ENCODE measurements around the gene HCFC2. TPM values are rescaled to one million over a fixed set of nuclear protein-coding genes. Genes with fewer than 3 reads are reported as not detected.

The HCFC2 gene
- polyA plus RNA-seq, 1 of the 3 experiments (the other 2 are of a cell fraction): 5.2 TPM

GRCh38 chr12:104138797-104139152, 74.4 kb downstream of the HCFC2 start:
- H4K20me1 ChIP-seq (ENCODE audit: insufficient read depth): no peaks in the 10 kb centered on the region
- ChIA-PET CTCF (interaction anchor here (1.5 kb wide), 1 partner anchor 149 kb away, joined by 3 read pairs; no protein-coding TSS in a partner anchor), POLR2A (interaction anchor here (0.6 to 2.1 kb wide), 8 partner anchors 9 to 847 kb away, joined by 3 to 22 read pairs (median 4); partner anchors contain the start of genes HSP90B1, NT5DC3 and TDG)
- H3K4me3 ChIP-seq (ENCODE audit: low read depth in 2 of 2, low read length in 1 of 2): peak overlapping the region; percentile 44 to 45; a peak in 3 of 4 replicates
- H3K9me3 ChIP-seq: no peaks in the 10 kb centered on the region
- no peaks in the 10 kb centered on the region for H3K27me3 ChIP-seq (ENCODE audit: insufficient read depth)
- no peaks in the 10 kb centered on the region for H3K9me2 ChIP-seq
- peaks cover 19 to 33% of the 10 kb centered on the region in 2 experiments for H3K4me1 ChIP-seq (ENCODE audit: control insufficient read depth in 1 of 2, insufficient read depth in 2 of 2, low read depth in 1 of 2, low read length in 1 of 2)
- 97% methylated on average over 7 of the region's 7 CpGs for WGBS (ENCODE audit: low lambda C conversion rate)
- H3K27ac ChIP-seq (ENCODE audit: low read depth in 2 of 2, low read length in 1 of 2): peak overlapping the region in 1 of 2 experiments; percentile 79; a peak in 2 of 4 replicates
- peak overlapping the region; percentile 70; the same call in 1 of the 2 replicates for H3K9ac ChIP-seq
- peak overlapping the region; percentile 75 for H3K4me2 ChIP-seq
- no peak for DNase-seq
- peaks cover 0 to 6% of the 10 kb centered on the region in 2 experiments for H3K36me3 ChIP-seq (replicated peaks in 1 of 2; ENCODE audit: control insufficient read depth in 1 of 2, insufficient read depth in 2 of 2, low read length in 1 of 2)
- peak overlapping the region; percentile 81 for H2AFZ ChIP-seq (ENCODE audit: low read depth)
- peaks cover 6% of the 10 kb centered on the region for H3F3A ChIP-seq (replicated peaks; ENCODE audit: insufficient read depth)
- TF ChIP-seq SMC3 (IDR thresholded peaks at IDR 0.05; ENCODE audit: low read depth, low read length): no peak
- peaks cover 36% of the 10 kb centered on the region for H3K79me2 ChIP-seq (ENCODE audit: insufficient read depth)

GRCh38 chr12:104142543-104142942, 78.2 kb downstream of the HCFC2 start:
- Histone ChIP-seq H4K20me1 (ENCODE audit: insufficient read depth) (no peaks in the 10 kb centered on the region), H3K9ac (no peak overlapping the region), H3K79me2 (ENCODE audit: insufficient read depth) (no peaks in the 10 kb centered on the region), H3K36me3 (replicated peaks in 1 of 2; ENCODE audit: control insufficient read depth in 1 of 2, insufficient read depth in 2 of 2, low read length in 1 of 2) (no peaks in the 10 kb centered on the region), H3K9me3 (no peaks in the 10 kb centered on the region), H3K4me3 (ENCODE audit: low read depth in 2 of 2, low read length in 1 of 2) (no peak overlapping the region), H2AFZ (ENCODE audit: low read depth) (no peak overlapping the region), H3K9me2 (no peaks in the 10 kb centered on the region), H3K4me1 (ENCODE audit: control insufficient read depth in 1 of 2, insufficient read depth in 2 of 2, low read depth in 1 of 2, low read length in 1 of 2) (peaks cover 7% of the 10 kb centered on the region in 2 experiments; a peak in 3 of 4 replicates), H3F3A (replicated peaks; ENCODE audit: insufficient read depth) (no peaks in the 10 kb centered on the region), H3K27ac (ENCODE audit: low read depth in 2 of 2, low read length in 1 of 2) (no peak overlapping the region), H3K27me3 (ENCODE audit: insufficient read depth) (no peaks in the 10 kb centered on the region), H3K4me2 (no peak overlapping the region)
- no peak for TF ChIP-seq NRF1 (IDR thresholded peaks at IDR 0.05; ENCODE audit: low read depth, low read length)
- TF ChIP-seq MXI1 (IDR thresholded peaks at IDR 0.05; ENCODE audit: low read depth, low read length): no peak
- no peak for TF ChIP-seq RCOR1 (IDR thresholded peaks at IDR 0.05; ENCODE audit: low read length)
- no peak for TF ChIP-seq NFIC (IDR thresholded peaks at IDR 0.05; ENCODE audit: borderline replicate concordance)
- no peak for TF ChIP-seq RFX5 (IDR thresholded peaks at IDR 0.05; ENCODE audit: low read length)
- DNase-seq: no peak
- 96% methylated on average over 2 of the region's 2 CpGs for WGBS (ENCODE audit: low lambda C conversion rate)
- ChIA-PET POLR2A (no interaction called here), CTCF (interaction anchor here (0.6 kb wide), 1 partner anchor 147 kb away, joined by 3 read pairs; no protein-coding TSS in a partner anchor)

- POLR2A ChIA-PET: no interaction called here
- peaks cover 7% of the 10 kb centered on the region in 2 experiments; a peak in 3 of 4 replicates for H3K4me1 ChIP-seq (ENCODE audit: control insufficient read depth in 1 of 2, insufficient read depth in 2 of 2, low read depth in 1 of 2, low read length in 1 of 2)
These were observed 78.7 kb downstream of the HCFC2 start for GRCh38 chr12:104143002-104143401.

More at GRCh38 chr12:104143002-104143401, 78.7 kb downstream of the HCFC2 start:
- no peaks in the 10 kb centered on the region for H3K36me3 ChIP-seq (replicated peaks in 1 of 2; ENCODE audit: control insufficient read depth in 1 of 2, insufficient read depth in 2 of 2, low read length in 1 of 2)
- TF ChIP-seq CTCF (IDR thresholded peaks at IDR 0.05) (no peak), GATA2 (CRISPR knock-in tag; IDR thresholded peaks at IDR 0.05) (no peak), USF2 (IDR thresholded peaks at IDR 0.05; ENCODE audit: borderline replicate concordance, low read depth, low read length) (no peak), EZH2phosphoT487 (IDR thresholded peaks at IDR 0.05; ENCODE audit: borderline replicate concordance, low read depth) (no peak), NFIC (IDR thresholded peaks at IDR 0.05; ENCODE audit: borderline replicate concordance) (no peak), ELF1 (IDR thresholded peaks at IDR 0.05) (no peak), POLR2AphosphoS5 (IDR thresholded peaks at IDR 0.05; ENCODE audit: low read depth, low read length) (no peak), IRF3 (IDR thresholded peaks at IDR 0.05; ENCODE audit: low read depth, low read length) (no peak), FOXM1 (IDR thresholded peaks at IDR 0.05; ENCODE audit: low read depth) (no peak), MXI1 (IDR thresholded peaks at IDR 0.05; ENCODE audit: low read depth, low read length) (no peak)
- no peak overlapping the region for H3K4me2 ChIP-seq
- H3K9me2 ChIP-seq: no peaks in the 10 kb centered on the region
- H3K27ac ChIP-seq (ENCODE audit: low read depth in 2 of 2, low read length in 1 of 2): no peak overlapping the region
- no peak overlapping the region for H3K9ac ChIP-seq
- no peaks in the 10 kb centered on the region for H4K20me1 ChIP-seq (ENCODE audit: insufficient read depth)
- no peak overlapping the region for H2AFZ ChIP-seq (ENCODE audit: low read depth)
- H3F3A ChIP-seq (replicated peaks; ENCODE audit: insufficient read depth): no peaks in the 10 kb centered on the region
- H3K79me2 ChIP-seq (ENCODE audit: insufficient read depth): no peaks in the 10 kb centered on the region
- no peak overlapping the region for H3K4me3 ChIP-seq (ENCODE audit: low read depth in 2 of 2, low read length in 1 of 2)
- CTCF ChIA-PET: interaction anchor here (0.6 kb wide), 1 partner anchor 146 kb away, joined by 3 read pairs; no protein-coding TSS in a partner anchor
- H3K9me3 ChIP-seq: no peaks in the 10 kb centered on the region
- no peak for DNase-seq
- no peaks in the 10 kb centered on the region for H3K27me3 ChIP-seq (ENCODE audit: insufficient read depth)
